Measurements from ENCODE around the gene ATL3. TPM values are rescaled to one million over a fixed set of nuclear protein-coding genes. Genes with fewer than 3 reads are reported as not detected.

Gene ATL3, protein sequence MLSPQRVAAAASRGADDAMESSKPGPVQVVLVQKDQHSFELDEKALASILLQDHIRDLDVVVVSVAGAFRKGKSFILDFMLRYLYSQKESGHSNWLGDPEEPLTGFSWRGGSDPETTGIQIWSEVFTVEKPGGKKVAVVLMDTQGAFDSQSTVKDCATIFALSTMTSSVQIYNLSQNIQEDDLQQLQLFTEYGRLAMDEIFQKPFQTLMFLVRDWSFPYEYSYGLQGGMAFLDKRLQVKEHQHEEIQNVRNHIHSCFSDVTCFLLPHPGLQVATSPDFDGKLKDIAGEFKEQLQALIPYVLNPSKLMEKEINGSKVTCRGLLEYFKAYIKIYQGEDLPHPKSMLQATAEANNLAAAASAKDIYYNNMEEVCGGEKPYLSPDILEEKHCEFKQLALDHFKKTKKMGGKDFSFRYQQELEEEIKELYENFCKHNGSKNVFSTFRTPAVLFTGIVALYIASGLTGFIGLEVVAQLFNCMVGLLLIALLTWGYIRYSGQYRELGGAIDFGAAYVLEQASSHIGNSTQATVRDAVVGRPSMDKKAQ
- total RNA-seq (17.8 TPM), polyA plus RNA-seq (18.9 TPM)
- long read RNA-seq, donor 1 = 0 reads
- long read RNA-seq, donor 2 = 0 reads
- long read RNA-seq, donor 3, full-length matches to known transcripts = 2 of 2 reads
- long read RNA-seq, donor 3, partial matches to known transcripts = 0 of 2 reads
- long read RNA-seq, donor 3, other reads (novel, unspliced or antisense) = 0 of 2 reads
- long read RNA-seq, donor 4, full-length matches to known transcripts = 2 of 2 reads
- long read RNA-seq, donor 4, partial matches to known transcripts = 0 of 2 reads
- long read RNA-seq, donor 4, other reads (novel, unspliced or antisense) = 0 of 2 reads
- long read RNA-seq, donor 5, full-length matches to known transcripts = 3 of 3 reads
- long read RNA-seq, donor 5, partial matches to known transcripts = 0 of 3 reads
- long read RNA-seq, donor 5, other reads (novel, unspliced or antisense) = 0 of 3 reads
- long read RNA-seq, donor 6, full-length matches to known transcripts = 3 of 3 reads
- long read RNA-seq, donor 6, partial matches to known transcripts = 0 of 3 reads
- long read RNA-seq, donor 6, other reads (novel, unspliced or antisense) = 0 of 3 reads
- long read RNA-seq, donor 7, full-length matches to known transcripts = 3 of 3 reads
- long read RNA-seq, donor 7, partial matches to known transcripts = 0 of 3 reads
- long read RNA-seq, donor 7, other reads (novel, unspliced or antisense) = 0 of 3 reads
- long read RNA-seq, donor 8 = 0 reads
- long read RNA-seq, donor 9, full-length matches to known transcripts = 1 of 1 reads
- long read RNA-seq, donor 9, partial matches to known transcripts = 0 of 1 reads
- long read RNA-seq, donor 9, other reads (novel, unspliced or antisense) = 0 of 1 reads
- long read RNA-seq, donor 10, full-length matches to known transcripts = 3 of 65 reads
- long read RNA-seq, donor 10, partial matches to known transcripts = 20 of 65 reads
- long read RNA-seq, donor 10, other reads (novel, unspliced or antisense) = 42 of 65 reads

DNA sequence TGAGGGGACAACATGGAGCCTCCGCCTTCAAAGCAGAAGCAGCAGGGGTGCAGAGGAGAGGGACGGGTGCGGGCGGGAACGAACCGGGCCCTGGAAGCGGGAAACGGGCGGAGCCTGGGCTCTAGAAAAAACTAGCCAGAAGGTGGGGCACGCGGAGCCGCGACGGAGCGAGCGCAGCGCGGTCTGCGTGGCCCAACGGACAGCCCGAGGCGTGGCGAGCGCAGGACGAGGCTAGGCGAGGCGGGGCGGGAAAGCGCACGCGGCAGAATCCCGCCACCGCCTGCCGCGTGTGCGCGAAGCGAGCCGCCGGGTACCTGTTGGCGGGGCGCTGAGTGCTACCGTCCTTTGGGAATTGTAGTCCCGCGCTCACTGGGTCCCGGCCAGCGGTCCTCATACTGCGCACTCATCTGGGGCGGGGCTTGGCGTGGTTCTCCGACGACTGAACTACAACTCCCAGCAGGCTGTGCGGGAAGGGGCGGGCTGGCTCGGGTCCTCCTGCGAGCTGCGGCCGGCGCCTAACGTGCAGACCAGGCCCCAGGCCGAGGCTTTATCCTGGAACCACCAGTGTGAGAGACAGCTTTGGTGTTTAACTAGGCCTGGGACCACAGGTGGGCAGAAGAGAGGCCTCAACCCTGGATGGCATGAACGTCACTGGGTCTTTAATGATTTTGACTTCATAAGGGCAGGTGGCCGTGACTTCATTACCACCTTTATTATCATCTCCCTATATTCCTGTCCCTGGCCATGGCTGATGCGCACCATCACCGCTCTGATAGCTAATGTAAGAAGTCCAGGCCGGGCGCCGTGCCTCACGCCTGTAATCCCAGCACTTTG is at the start of gene ATL3:
ATL3 (minus strand) TSS at position 55 of the 834 bp plus-strand sequence; CDS start at position 14, 41 bp downstream.
- H3K9me3 ChIP-seq (ENCODE audit: control insufficient read depth in 2 of 2, insufficient read depth in 1 of 2, low read length in 1 of 2) = peaks cover 0 to 3% of the 10 kb centered on the region in 2 donors
- WGBS = 12% methylated on average over 69 of the region's 69 CpGs
- peaks cover 0 to 6% of the 10 kb centered on the region in 2 donors for H3K4me1 ChIP-seq (ENCODE audit: control insufficient read depth in 2 of 2, insufficient read depth in 2 of 2, low read length in 2 of 2)
- peak within 1 kb of the TSS; percentile 69 to 84 for H3K27ac ChIP-seq (ENCODE audit: low read depth in 1 of 2, low read length in 1 of 2)
- H3K4me3 ChIP-seq (ENCODE audit: low read length in 2 of 2) = peak within 1 kb of the TSS; percentile 63 to 89
- peak; percentile 77 to 95 (median 88) for DNase-seq (ENCODE audit: low read depth in 6 of 9, low spot score in 9 of 9)
- no peaks in the 10 kb centered on the region for H3K36me3 ChIP-seq (ENCODE audit: control insufficient read depth in 2 of 2, insufficient read depth in 2 of 2, low read length in 1 of 2)
- no peaks in the 10 kb centered on the region for H3K27me3 ChIP-seq (ENCODE audit: control insufficient read depth in 2 of 2, insufficient read depth in 1 of 2, low read length in 1 of 2)

- Histone ChIP-seq H3K9me3 (ENCODE audit: control insufficient read depth in 2 of 2, insufficient read depth in 1 of 2, low read length in 1 of 2) (no peaks in the 10 kb centered on the region), H3K27ac (ENCODE audit: low read depth in 1 of 2, low read length in 1 of 2) (no peak overlapping the region), H3K27me3 (ENCODE audit: control insufficient read depth in 2 of 2, insufficient read depth in 1 of 2, low read length in 1 of 2) (no peaks in the 10 kb centered on the region), H3K36me3 (ENCODE audit: control insufficient read depth in 2 of 2, insufficient read depth in 2 of 2, low read length in 1 of 2) (peaks cover 0 to 10% of the 10 kb centered on the region in 2 donors), H3K4me1 (ENCODE audit: control insufficient read depth in 2 of 2, insufficient read depth in 2 of 2, low read length in 2 of 2) (no peaks in the 10 kb centered on the region), H3K4me3 (ENCODE audit: low read length in 2 of 2) (no peak overlapping the region)
- no peak for DNase-seq (ENCODE audit: low read depth in 6 of 9, low spot score in 9 of 9)
- WGBS = 96% methylated on average over 3 of the region's 3 CpGs
Observed at GRCh38 chr11:63720611-63721010, 49.4 kb upstream of the ATL3 start.

GRCh38 chr11:63719987-63720386 is 48.8 kb upstream of the ATL3 start:
- 92% methylated on average over 2 of the region's 2 CpGs for WGBS
- H3K4me3 ChIP-seq (ENCODE audit: low read length in 2 of 2) = no peak overlapping the region
- DNase-seq (ENCODE audit: low read depth in 6 of 9, low spot score in 9 of 9) = no peak
- no peaks in the 10 kb centered on the region for H3K4me1 ChIP-seq (ENCODE audit: control insufficient read depth in 2 of 2, insufficient read depth in 2 of 2, low read length in 2 of 2)
- H3K9me3 ChIP-seq (ENCODE audit: control insufficient read depth in 2 of 2, insufficient read depth in 1 of 2, low read length in 1 of 2) = no peaks in the 10 kb centered on the region
- H3K27ac ChIP-seq (ENCODE audit: low read depth in 1 of 2, low read length in 1 of 2) = no peak overlapping the region
- H3K36me3 ChIP-seq (ENCODE audit: control insufficient read depth in 2 of 2, insufficient read depth in 2 of 2, low read length in 1 of 2) = peaks cover 0 to 10% of the 10 kb centered on the region in 2 donors
- no peaks in the 10 kb centered on the region for H3K27me3 ChIP-seq (ENCODE audit: control insufficient read depth in 2 of 2, insufficient read depth in 1 of 2, low read length in 1 of 2)

- 96% methylated on average over 1 of the region's 1 CpG for WGBS
- H3K4me1 ChIP-seq (ENCODE audit: control insufficient read depth in 2 of 2, insufficient read depth in 2 of 2, low read length in 2 of 2) = no peaks in the 10 kb centered on the region
- H3K36me3 ChIP-seq (ENCODE audit: control insufficient read depth in 2 of 2, insufficient read depth in 2 of 2, low read length in 1 of 2) = peaks cover 0 to 10% of the 10 kb centered on the region in 2 donors
- DNase-seq (ENCODE audit: low read depth in 6 of 9, low spot score in 9 of 9) = no peak
- no peak overlapping the region for H3K27ac ChIP-seq (ENCODE audit: low read depth in 1 of 2, low read length in 1 of 2)
- no peaks in the 10 kb centered on the region for H3K9me3 ChIP-seq (ENCODE audit: control insufficient read depth in 2 of 2, insufficient read depth in 1 of 2, low read length in 1 of 2)
- no peak overlapping the region for H3K4me3 ChIP-seq (ENCODE audit: low read length in 2 of 2)
- H3K27me3 ChIP-seq (ENCODE audit: control insufficient read depth in 2 of 2, insufficient read depth in 1 of 2, low read length in 1 of 2) = no peaks in the 10 kb centered on the region
Observed at GRCh38 chr11:63719001-63719400, 47.8 kb upstream of the ATL3 start.

DNA sequence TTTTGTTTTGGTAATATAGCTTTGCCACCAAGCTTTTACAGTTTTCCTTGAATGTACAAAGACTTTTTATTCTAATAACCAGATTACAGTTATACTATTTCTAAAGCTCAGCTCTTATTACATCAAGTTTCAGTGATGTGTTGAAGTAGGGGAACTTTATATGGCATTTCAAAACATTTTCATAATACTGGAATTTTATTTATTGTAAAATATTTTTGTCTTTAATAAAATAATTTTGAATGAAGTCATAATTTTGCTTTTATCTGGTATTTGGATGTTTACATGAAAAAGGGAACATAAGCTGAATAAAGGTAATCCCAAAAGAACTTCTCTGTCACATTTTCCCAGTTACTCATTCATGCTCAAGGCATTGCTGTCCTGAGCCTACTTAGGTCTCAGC is 44.9 kb upstream of the ATL3 start:
- Histone ChIP-seq H3K27me3 (ENCODE audit: control insufficient read depth in 2 of 2, insufficient read depth in 1 of 2, low read length in 1 of 2) (no peaks in the 10 kb centered on the region), H3K4me3 (ENCODE audit: low read length in 2 of 2) (no peak overlapping the region), H3K36me3 (ENCODE audit: control insufficient read depth in 2 of 2, insufficient read depth in 2 of 2, low read length in 1 of 2) (peaks cover 0 to 10% of the 10 kb centered on the region in 2 donors), H3K9me3 (ENCODE audit: control insufficient read depth in 2 of 2, insufficient read depth in 1 of 2, low read length in 1 of 2) (no peaks in the 10 kb centered on the region), H3K4me1 (ENCODE audit: control insufficient read depth in 2 of 2, insufficient read depth in 2 of 2, low read length in 2 of 2) (no peaks in the 10 kb centered on the region), H3K27ac (ENCODE audit: low read depth in 1 of 2, low read length in 1 of 2) (no peak overlapping the region)
- DNase-seq (ENCODE audit: low read depth in 6 of 9, low spot score in 9 of 9) = no peak

- Histone ChIP-seq H3K27ac (ENCODE audit: low read depth in 1 of 2, low read length in 1 of 2) (no peak overlapping the region), H3K9me3 (ENCODE audit: control insufficient read depth in 2 of 2, insufficient read depth in 1 of 2, low read length in 1 of 2) (no peaks in the 10 kb centered on the region), H3K36me3 (ENCODE audit: control insufficient read depth in 2 of 2, insufficient read depth in 2 of 2, low read length in 1 of 2) (peaks cover 0 to under 1% of the 10 kb centered on the region in 2 donors), H3K27me3 (ENCODE audit: control insufficient read depth in 2 of 2, insufficient read depth in 1 of 2, low read length in 1 of 2) (no peaks in the 10 kb centered on the region), H3K4me3 (ENCODE audit: low read length in 2 of 2) (no peak overlapping the region), H3K4me1 (ENCODE audit: control insufficient read depth in 2 of 2, insufficient read depth in 2 of 2, low read length in 2 of 2) (no peaks in the 10 kb centered on the region)
- DNase-seq (ENCODE audit: low read depth in 6 of 9, low spot score in 9 of 9) = no peak
- 97% methylated on average over 2 of the region's 2 CpGs for WGBS
Observed at GRCh38 chr11:63713766-63714165, 42.6 kb upstream of the ATL3 start.

DNA sequence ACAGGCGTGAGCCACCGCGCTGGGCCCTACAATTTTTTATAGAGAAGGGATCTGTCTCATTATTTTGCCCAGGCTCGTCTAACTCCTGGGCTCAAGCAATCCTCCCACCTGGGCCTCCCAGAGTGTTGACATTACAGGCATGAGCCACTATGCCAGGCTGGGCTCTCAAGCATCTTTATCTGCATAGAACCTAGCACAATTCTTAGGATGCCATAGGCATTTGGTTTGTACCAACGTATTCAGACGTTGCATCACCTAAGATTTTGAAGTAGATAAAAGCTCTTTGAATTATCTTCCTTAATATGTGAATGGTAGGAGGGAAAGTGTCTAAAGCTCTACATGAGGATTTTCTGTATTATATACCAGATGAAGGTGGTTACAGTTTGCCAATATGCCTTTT is 40.7 kb upstream of the ATL3 start:
- no peak overlapping the region for H3K27ac ChIP-seq (ENCODE audit: low read depth in 1 of 2, low read length in 1 of 2)
- no peaks in the 10 kb centered on the region for H3K4me1 ChIP-seq (ENCODE audit: control insufficient read depth in 2 of 2, insufficient read depth in 2 of 2, low read length in 2 of 2)
- H3K4me3 ChIP-seq (ENCODE audit: low read length in 2 of 2) = no peak overlapping the region
- peaks cover 0 to 3% of the 10 kb centered on the region in 2 donors for H3K36me3 ChIP-seq (ENCODE audit: control insufficient read depth in 2 of 2, insufficient read depth in 2 of 2, low read length in 1 of 2)
- DNase-seq (ENCODE audit: low read depth in 6 of 9, low spot score in 9 of 9) = no peak
- no peaks in the 10 kb centered on the region for H3K27me3 ChIP-seq (ENCODE audit: control insufficient read depth in 2 of 2, insufficient read depth in 1 of 2, low read length in 1 of 2)
- no peaks in the 10 kb centered on the region for H3K9me3 ChIP-seq (ENCODE audit: control insufficient read depth in 2 of 2, insufficient read depth in 1 of 2, low read length in 1 of 2)
- WGBS = 90% methylated on average over 6 of the region's 6 CpGs
